IgD-negative memory B cell (primary cell): ENCODE results near the gene CAMK2G. TPM values are rescaled to one million over a fixed set of nuclear protein-coding genes. Genes with fewer than 3 reads are reported as not detected.
"Not testable (repeated sequence)": the region's sequence is repeated elsewhere in the genome, so short reads cannot be mapped to it uniquely, and the experiment has no call there.

Experiments
- H3K27ac Mint-ChIP-seq, 3 donors: one replicate each; pipeline ENCODE4 v1.8.0; 2020 to 2022; ENCODE audit warnings: mild to moderate bottlenecking in 3 of 3, mixed read lengths in 3 of 3, moderate library complexity in 1 of 3
- H3K27me3 Mint-ChIP-seq: one replicate; pipeline ENCODE4 v1.8.0; 2021; ENCODE audit warnings: mixed read lengths
- H3K36me3 Mint-ChIP-seq: one replicate; pipeline ENCODE4 v1.8.0; 2020; ENCODE audit warnings: mild to moderate bottlenecking, mixed read lengths
- H3K4me1 Mint-ChIP-seq, 3 donors: one replicate each; pipeline ENCODE4 v1.8.0; 2020 to 2022; ENCODE audit warnings: mixed read lengths in 3 of 3, mild to moderate bottlenecking in 1 of 3
- H3K4me3 Mint-ChIP-seq, 4 donors: one replicate each; pipeline ENCODE4 v1.8.0; 2020 to 2022; ENCODE audit warnings: mild to moderate bottlenecking in 4 of 4, mixed read lengths in 4 of 4, moderate library complexity in 3 of 4
- H3K9me3 Mint-ChIP-seq, 3 donors: one replicate each; pipeline ENCODE4 v1.8.0; 2020 to 2021; ENCODE audit warnings: mixed read lengths in 3 of 3, mild to moderate bottlenecking in 1 of 3
- polyA plus RNA-seq: library from polyadenylated mRNA; unstranded; fragments of 300-500 nt; fragmentation: Illumina TruSeq; gene quantifications from one replicate; pipeline ENCODE4 v1.2.3, GENCODE V29; 2021

CAMK2G gene
- polyA plus RNA-seq, 1 donor from 2014 or later, result 7.2 TPM

- peaks cover 38% of the 10 kb centered on the region for H3K27me3 Mint-ChIP-seq
- peaks cover 13 to 19% (median 19%) of the 10 kb centered on the region in 3 donors for H3K4me1 Mint-ChIP-seq
- H3K4me3 Mint-ChIP-seq, result peak overlapping the region; percentile 52 to 91 (median 80)
- H3K9me3 Mint-ChIP-seq, result no peaks in the 10 kb centered on the region
- H3K36me3 Mint-ChIP-seq, result no peaks in the 10 kb centered on the region
- peak overlapping the region in 1 of 3 donors; percentile 27 for H3K27ac Mint-ChIP-seq
Measured at GRCh38 chr10:73909540-73910115, 35.3 kb upstream of the CAMK2G start.

GRCh38 chr10:73908853-73909539 lies 34.6 kb upstream of the CAMK2G start:
- Mint-ChIP-seq H3K36me3 (no peaks in the 10 kb centered on the region), H3K27me3 (peaks cover 38% of the 10 kb centered on the region), H3K9me3 (no peaks in the 10 kb centered on the region), H3K27ac (peak overlapping the region in 1 of 3 donors; percentile 27), H3K4me3 (no peak overlapping the region), H3K4me1 (peaks cover 13 to 19% (median 19%) of the 10 kb centered on the region in 3 donors)

- Mint-ChIP-seq H3K9me3 (no peaks in the 10 kb centered on the region), H3K27me3 (peaks cover 38% of the 10 kb centered on the region), H3K27ac (no peak overlapping the region), H3K4me1 (peaks cover 13 to 19% (median 19%) of the 10 kb centered on the region in 3 donors), H3K4me3 (peak overlapping the region in 1 of 4 donors; percentile 43), H3K36me3 (no peaks in the 10 kb centered on the region)
Measured at GRCh38 chr10:73907841-73908517, 33.6 kb upstream of the CAMK2G start.

GRCh38 chr10:73906524-73907447 lies 32.4 kb upstream of the CAMK2G start:
- peaks cover 37% of the 10 kb centered on the region for H3K27me3 Mint-ChIP-seq

GRCh38 chr10:73905256-73906020 lies 31.1 kb upstream of the CAMK2G start:
- H3K4me1 Mint-ChIP-seq, result peaks cover 5 to 16% (median 14%) of the 10 kb centered on the region in 3 donors
- H3K9me3 Mint-ChIP-seq, result no peaks in the 10 kb centered on the region
- H3K36me3 Mint-ChIP-seq, result no peaks in the 10 kb centered on the region
- peaks cover 28% of the 10 kb centered on the region for H3K27me3 Mint-ChIP-seq
- no peak overlapping the region for H3K4me3 Mint-ChIP-seq
- H3K27ac Mint-ChIP-seq, result no peak overlapping the region

More at GRCh38 chr10:73906524-73907447, 32.4 kb upstream of the CAMK2G start:
- H3K36me3 Mint-ChIP-seq, result no peaks in the 10 kb centered on the region
- no peak overlapping the region for H3K27ac Mint-ChIP-seq
- H3K4me1 Mint-ChIP-seq, result peaks cover 13 to 19% (median 19%) of the 10 kb centered on the region in 3 donors
- no peaks in the 10 kb centered on the region for H3K9me3 Mint-ChIP-seq
- H3K4me3 Mint-ChIP-seq, result no peak overlapping the region

GRCh38 chr10:73902351-73902750 lies 28.0 kb upstream of the CAMK2G start:
- Mint-ChIP-seq H3K4me1 (peaks cover 0 to 5% (median 4%) of the 10 kb centered on the region in 3 donors), H3K27ac (peak overlapping the region in 1 of 3 donors; percentile 64), H3K9me3 (no peaks in the 10 kb centered on the region), H3K36me3 (no peaks in the 10 kb centered on the region), H3K27me3 (peaks cover 14% of the 10 kb centered on the region), H3K4me3 (no peak overlapping the region)

GRCh38 chr10:73901261-73901660 lies 26.9 kb upstream of the CAMK2G start:
- no peak overlapping the region for H3K27ac Mint-ChIP-seq
- H3K9me3 Mint-ChIP-seq, result no peaks in the 10 kb centered on the region
- no peaks in the 10 kb centered on the region for H3K36me3 Mint-ChIP-seq
- peaks cover 10% of the 10 kb centered on the region for H3K27me3 Mint-ChIP-seq
- no peak overlapping the region for H3K4me3 Mint-ChIP-seq
- H3K4me1 Mint-ChIP-seq, result peaks cover 0 to 5% (median 4%) of the 10 kb centered on the region in 3 donors

- Mint-ChIP-seq H3K4me1 (peaks cover 0 to 5% (median 4%) of the 10 kb centered on the region in 3 donors), H3K27me3 (peaks cover 3% of the 10 kb centered on the region), H3K4me3 (no peak overlapping the region), H3K9me3 (no peaks in the 10 kb centered on the region), H3K36me3 (no peaks in the 10 kb centered on the region), H3K27ac (no peak overlapping the region)
Measured at GRCh38 chr10:73900064-73900463, 25.7 kb upstream of the CAMK2G start.

GRCh38 chr10:73899423-73899822 lies 25.1 kb upstream of the CAMK2G start:
- Mint-ChIP-seq H3K27me3 (peaks cover 3% of the 10 kb centered on the region), H3K36me3 (no peaks in the 10 kb centered on the region), H3K9me3 (no peaks in the 10 kb centered on the region), H3K4me1 (peaks cover 0 to 5% (median 4%) of the 10 kb centered on the region in 3 donors), H3K27ac (no peak overlapping the region), H3K4me3 (no peak overlapping the region)

- Mint-ChIP-seq H3K27ac (no peak overlapping the region), H3K36me3 (no peaks in the 10 kb centered on the region), H3K27me3 (peaks cover 3% of the 10 kb centered on the region), H3K4me1 (peaks cover 0 to 5% (median 4%) of the 10 kb centered on the region in 3 donors), H3K4me3 (no peak overlapping the region), H3K9me3 (no peaks in the 10 kb centered on the region)
Measured at GRCh38 chr10:73898730-73899410, 24.5 kb upstream of the CAMK2G start.

GRCh38 chr10:73897693-73898092 lies 23.3 kb upstream of the CAMK2G start:
- no peaks in the 10 kb centered on the region for H3K36me3 Mint-ChIP-seq
- no peak overlapping the region for H3K27ac Mint-ChIP-seq
- peak overlapping the region in 1 of 4 donors; percentile 8 for H3K4me3 Mint-ChIP-seq
- no peaks in the 10 kb centered on the region for H3K9me3 Mint-ChIP-seq
- peaks cover 0 to 5% (median 4%) of the 10 kb centered on the region in 3 donors for H3K4me1 Mint-ChIP-seq
- peaks cover 3% of the 10 kb centered on the region for H3K27me3 Mint-ChIP-seq

GRCh38 chr10:73895381-73895780 lies 21.0 kb upstream of the CAMK2G start:
- not testable (repeated sequence) for H3K4me1 Mint-ChIP-seq, H3K27me3 Mint-ChIP-seq, H3K4me3 Mint-ChIP-seq, H3K36me3 Mint-ChIP-seq, H3K9me3 Mint-ChIP-seq
- peak overlapping the region in 1 of 3 donors; percentile 50 for H3K27ac Mint-ChIP-seq

- H3K27me3 Mint-ChIP-seq, result no peaks in the 10 kb centered on the region
- H3K9me3 Mint-ChIP-seq, result no peaks in the 10 kb centered on the region
- no peaks in the 10 kb centered on the region for H3K36me3 Mint-ChIP-seq
- H3K4me1 Mint-ChIP-seq, result peaks cover 0 to 2% (median 0%) of the 10 kb centered on the region in 3 donors
- H3K4me3 Mint-ChIP-seq, result no peak overlapping the region
- no peak overlapping the region for H3K27ac Mint-ChIP-seq
Measured at GRCh38 chr10:73894245-73894971, 20.1 kb upstream of the CAMK2G start.
